Left renal cortex interstitium (tissue), 4 donors: Measurements from ENCODE around the gene CTU2. TPM values are rescaled to one million over a fixed set of nuclear protein-coding genes. Genes with fewer than 3 reads are reported as not detected.

ENCODE experiments used
- DNase-seq, 4 donors: peaks; one replicate each; pipeline ENCODE4 v3.0.0-alpha.2; 2013; ENCODE audit warnings: low read depth in 4 of 4, low spot score in 2 of 4, missing footprints in 1 of 4
- polyA plus RNA-seq, 4 donors: library from polyadenylated mRNA; unstranded; fragments of 120-200 nt; gene quantifications; one replicate each; pipeline ENCODE4 v1.2.1, GENCODE V29; 2013; ENCODE audit not compliant: insufficient read length in 4 of 4

CTU2 gene
- polyA plus RNA-seq, 4 donors = 9.8 to 17.8 (median 14.4) TPM

GRCh38 chr16:88695753-88696152, 10.6 kb upstream of the CTU2 start:
- no peak for DNase-seq

- no peak for DNase-seq
Measured at GRCh38 chr16:88696441-88696840, 9.9 kb upstream of the CTU2 start.

GRCh38 chr16:88697116-88697830, 9.0 kb upstream of the CTU2 start:
- DNase-seq = no peak

DNA sequence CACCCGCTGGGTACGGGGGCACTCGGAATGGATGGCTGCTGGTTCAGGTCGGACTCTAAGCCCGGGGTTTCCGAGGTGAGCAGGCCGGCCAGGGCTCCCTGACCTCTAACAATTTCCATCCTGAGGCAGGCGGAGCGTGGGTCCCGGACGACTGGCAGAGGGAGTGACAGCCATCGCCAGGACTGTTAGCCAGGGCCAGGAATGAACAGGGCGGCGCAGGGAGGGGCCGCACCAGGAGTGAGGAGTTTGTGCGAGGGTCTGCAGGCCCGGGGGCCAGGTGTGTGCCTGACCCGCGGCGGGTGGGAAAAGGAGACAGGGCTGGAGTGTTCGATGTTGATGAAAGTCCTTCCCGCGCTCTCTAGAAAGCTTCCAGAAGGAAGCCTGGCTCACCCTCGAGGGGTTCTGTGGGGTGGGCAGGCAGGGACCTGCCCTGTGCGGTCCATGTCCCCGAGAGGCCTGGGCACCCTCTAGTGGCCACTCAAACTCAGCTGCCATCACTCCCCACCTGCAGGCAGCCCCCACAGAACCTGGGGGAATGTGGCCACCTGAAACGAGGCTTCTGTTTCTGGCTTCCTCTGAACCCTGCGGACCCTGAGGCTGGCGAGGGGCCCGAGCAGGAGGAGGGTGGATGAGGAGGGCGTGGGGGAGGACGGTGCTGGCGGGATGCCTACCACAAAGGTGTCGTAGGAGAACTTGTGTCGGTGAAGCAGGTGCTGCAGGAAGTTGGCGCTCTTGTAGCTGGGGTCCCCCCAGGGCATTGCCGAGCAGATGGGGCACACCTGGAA, 8.3 kb upstream of the CTU2 start:
- DNase-seq = no peak

- no peak for DNase-seq
Measured at GRCh38 chr16:88698646-88699045, 7.7 kb upstream of the CTU2 start.

- no peak for DNase-seq
Measured at GRCh38 chr16:88699180-88699579, 7.1 kb upstream of the CTU2 start.

- no peak for DNase-seq
Measured at GRCh38 chr16:88700322-88700635, 6.0 kb upstream of the CTU2 start.

GRCh38 chr16:88700636-88701482, 5.4 kb upstream of the CTU2 start:
- no peak for DNase-seq

GRCh38 chr16:88701581-88702370, 4.5 kb upstream of the CTU2 start:
- DNase-seq = no peak

DNA sequence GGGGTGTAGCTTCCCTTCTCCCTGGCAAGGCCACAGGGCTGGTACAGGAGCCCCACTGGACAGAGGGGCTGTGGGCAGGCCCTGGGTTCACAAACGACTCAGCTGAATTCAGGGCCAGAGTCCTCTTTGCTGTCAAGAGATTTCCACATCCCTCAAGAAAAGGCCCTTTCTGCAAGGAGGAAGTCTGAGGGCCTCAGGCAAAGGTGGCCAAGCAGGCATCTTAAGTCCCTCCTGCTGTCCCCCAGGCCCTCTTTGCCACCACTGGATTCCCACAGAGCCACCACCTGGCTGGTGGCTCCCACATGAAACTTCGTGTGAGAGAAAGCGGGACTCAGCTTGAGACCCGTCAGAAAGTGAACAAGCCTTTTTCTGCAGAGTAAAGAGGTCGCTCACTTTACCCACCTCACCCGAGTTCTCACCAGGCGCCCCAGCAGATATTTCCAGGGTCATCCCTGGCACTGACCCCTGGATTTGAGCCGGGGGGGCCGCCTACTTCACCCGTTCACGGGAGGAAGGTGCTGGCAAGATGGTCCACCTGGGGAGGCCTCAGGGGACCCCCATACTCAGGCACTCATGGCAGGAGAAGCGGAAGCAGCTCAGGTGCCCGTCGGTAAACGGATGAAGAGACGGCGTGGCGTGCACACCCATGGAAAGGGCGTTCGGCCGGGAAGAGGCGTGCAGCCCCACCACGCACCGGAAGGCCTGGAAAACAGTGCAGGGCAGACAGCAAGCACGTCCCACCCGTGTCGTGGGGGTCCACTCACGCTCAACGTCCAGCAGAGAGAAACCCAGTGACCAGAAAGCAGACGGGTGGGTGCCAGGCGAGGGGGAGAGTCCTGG, 3.7 kb upstream of the CTU2 start:
- DNase-seq = no peak

- DNase-seq = no peak
Measured at GRCh38 chr16:88703486-88704309, 2.6 kb upstream of the CTU2 start.

GRCh38 chr16:88705076-88705684, 1.1 kb upstream of the CTU2 start:
- no peak for DNase-seq

DNA sequence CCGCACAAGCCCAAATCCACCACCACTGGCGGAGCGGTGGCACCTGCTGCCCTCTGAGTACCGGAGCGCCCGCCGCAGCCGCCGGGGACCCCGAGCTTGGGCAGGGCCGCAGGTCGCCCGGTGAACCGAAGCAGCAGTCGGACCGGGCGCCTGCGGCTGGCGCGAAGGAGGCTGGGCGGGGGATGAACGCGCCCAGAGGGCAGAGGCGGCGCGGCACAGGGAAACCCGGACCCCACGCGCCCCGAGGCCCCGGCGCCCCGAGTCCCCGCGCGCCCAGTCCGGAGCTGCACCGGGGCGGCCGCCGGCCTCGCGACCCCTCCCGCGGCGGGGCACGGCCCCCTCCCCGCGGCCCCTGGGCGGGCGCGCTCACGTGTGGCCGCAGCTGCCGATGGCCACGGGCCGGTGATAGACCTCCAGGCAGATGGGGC, 488 bp upstream of the CTU2 start:
- no peak for DNase-seq

GRCh38 chr16:88706965-88707826, 893 bp downstream of the CTU2 start:
- no peak for DNase-seq

DNA sequence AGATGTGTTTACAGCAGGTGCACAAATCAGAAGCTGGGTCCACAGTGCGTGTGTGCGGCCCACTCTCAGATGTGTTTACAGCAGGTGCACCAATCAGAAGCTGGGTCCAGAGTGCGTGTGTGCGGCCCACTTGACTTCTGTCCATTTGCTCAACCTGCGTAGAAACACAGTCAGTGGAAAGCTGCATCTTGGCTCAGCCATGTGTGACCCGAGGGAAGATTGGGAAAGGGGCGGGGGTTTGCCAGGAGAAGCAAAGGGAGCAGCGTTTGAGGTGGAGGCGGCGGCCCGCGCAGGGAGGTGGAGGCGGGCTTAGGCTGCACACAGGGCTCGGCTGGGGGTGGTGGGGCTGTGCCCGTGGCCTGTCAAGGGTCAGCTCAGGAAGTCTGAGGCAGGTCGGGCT, 4.3 kb downstream of the CTU2 start:
- DNase-seq = no peak

DNA sequence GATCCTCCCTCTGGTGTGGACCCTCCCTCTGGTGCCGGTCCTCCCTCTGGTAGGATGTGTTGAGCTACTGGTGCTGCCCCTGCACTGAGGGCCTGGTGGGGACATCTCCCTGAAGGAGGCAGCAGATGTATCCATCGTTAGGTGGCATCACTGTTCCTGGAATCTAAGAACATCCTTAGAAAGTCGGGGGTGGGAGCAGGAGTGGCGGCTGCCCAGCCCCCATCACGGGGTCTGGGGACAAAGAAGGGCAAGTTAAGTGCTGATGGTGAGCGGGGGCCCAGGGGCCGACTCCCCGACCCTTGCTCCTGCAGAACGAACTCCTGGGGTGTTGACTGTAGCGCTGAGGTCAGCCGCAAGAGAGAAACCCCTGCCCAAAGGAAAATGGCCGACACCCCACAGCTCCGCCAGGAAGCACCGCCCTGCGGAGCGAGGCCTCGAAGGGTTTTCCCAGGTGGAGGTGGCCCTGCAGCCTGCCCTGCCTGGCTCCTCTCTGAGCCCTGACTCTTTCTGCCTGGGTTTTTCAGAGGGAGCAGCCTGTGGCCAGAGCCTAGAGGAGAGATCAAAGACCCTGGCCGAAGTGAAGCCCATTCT, 5.5 kb downstream of the CTU2 start:
- DNase-seq = no peak

- DNase-seq = no peak
Measured at GRCh38 chr16:88712362-88712979, 6.2 kb downstream of the CTU2 start.
